OCI-LY7 (cell line): ENCODE measurements around the gene FTO. TPM values are rescaled to one million over a fixed set of nuclear protein-coding genes. Genes with fewer than 3 reads are reported as not detected.

Experiments
- BruUV-seq: library from RNA; stranded (reverse); fragments of 400-500 nt; replicated peaks from 2 replicates; lab custom pipeline; 2021; lab: Mats Ljungman, UMichigan
- CTCF ChIA-PET: fragments of 300-600 bp; sonication (Branson Sonifier 250); formaldehyde crosslinking; loops from one replicate; lab custom pipeline; 2022; ENCODE audit warnings: antibody characterized with exemption; ENCODE audit not compliant: unreplicated experiment; lab: Charles Lee
- POLR2A ChIA-PET: fragments of 300-600 bp; sonication (Branson Sonifier 250); formaldehyde crosslinking; loops from one replicate; lab custom pipeline; 2022; ENCODE audit warnings: antibody characterized with exemption; lab: Charles Lee
- DNase-seq: peaks from one replicate; pipeline ENCODE4 v3.0.0-alpha.2; 2015; ENCODE audit warnings: low spot score
- H2AFZ ChIP-seq: fragments of 200-600 bp; sonication (generic), shearing (Covaris generic); 2 replicates; pipeline ENCODE4 v1.6.1; 2014; ENCODE audit warnings: mild to moderate bottlenecking, antibody characterized with exemption, low read length, moderate library complexity
- H3K27ac ChIP-seq: fragments of 200-600 bp; sonication (generic); 2 replicates; pipeline ENCODE4 v1.5.1; 2014; ENCODE audit warnings: mixed run types, low read depth, mild to moderate bottlenecking, moderate library complexity, low read length, inconsistent platforms; ENCODE audit not compliant: poor library complexity, severe bottlenecking
- H3K36me3 ChIP-seq: fragments of 200-600 bp; sonication (generic); 2 replicates; pipeline ENCODE4 v1.6.1; 2014; ENCODE audit warnings: mild to moderate bottlenecking, antibody characterized with exemption, low read length, moderate library complexity, mixed read lengths; ENCODE audit not compliant: insufficient read depth
- H3K4me1 ChIP-seq: fragments of 200-600 bp; sonication (generic); 2 replicates; pipeline ENCODE4 v1.5.1; 2014; ENCODE audit warnings: mild to moderate bottlenecking, low read length; ENCODE audit not compliant: insufficient read depth, poor library complexity, severe bottlenecking
- H3K4me2 ChIP-seq: fragments of 200-600 bp; sonication (generic); 2 replicates; pipeline ENCODE4 v1.6.1; 2014; ENCODE audit warnings: mild to moderate bottlenecking, low read length
- H3K4me3 ChIP-seq: fragments of 200-600 bp; sonication (generic); 2 replicates; pipeline ENCODE4 v1.5.1; 2014; ENCODE audit warnings: mild to moderate bottlenecking, low read depth, low read length; ENCODE audit not compliant: poor library complexity, severe bottlenecking
- H3K79me2 ChIP-seq: fragments of 200-600 bp; sonication (generic); 2 replicates; pipeline ENCODE4 v1.6.1; 2016; ENCODE audit warnings: low read depth, mild to moderate bottlenecking, low read length, moderate library complexity, mixed read lengths; ENCODE audit not compliant: insufficient read depth
- H3K9me2 ChIP-seq: fragments of 200-600 bp; sonication (generic); 2 replicates; pipeline ENCODE4 v1.6.1; 2016; ENCODE audit warnings: mild to moderate bottlenecking, low read length, mixed read lengths; ENCODE audit not compliant: insufficient read depth
- H3K9me3 ChIP-seq: fragments of 200-600 bp; sonication (generic); 2 replicates; pipeline ENCODE4 v1.6.1; 2014; ENCODE audit warnings: mild to moderate bottlenecking, mixed run types, low read length, mixed read lengths
- H4K20me1 ChIP-seq: fragments of 200-600 bp; sonication (generic); 2 replicates; pipeline ENCODE4 v1.6.1; 2014; ENCODE audit warnings: mild to moderate bottlenecking, antibody characterized with exemption, low read length, moderate library complexity, mixed read lengths; ENCODE audit not compliant: insufficient read depth
- CTCF ChIP-seq: fragments of 200-600 bp; sonication (generic); conservative IDR thresholded peaks from 2 replicates; pipeline ENCODE4 v1.5.1; 2014; ENCODE audit warnings: mild to moderate bottlenecking, antibody characterized with exemption, low read length, moderate library complexity, mixed read lengths
- EZH2phosphoT487 ChIP-seq: fragments of 200-600 bp; sonication (generic); IDR thresholded peaks from 2 replicates; pipeline ENCODE4 v1.6.1; 2018; ENCODE audit warnings: low read depth, borderline replicate concordance, mild to moderate bottlenecking, mixed run types, antibody characterized with exemption, low read length, moderate library complexity, mixed read lengths
- intact Hi-C: fragments of 100-400 bp; cut with micrococcal nuclease; formaldehyde crosslinking; loops from one replicate; pipeline ENCODE4 v1.10.0; 2022; ENCODE audit not compliant: unreplicated experiment
- total RNA-seq, 2 experiments: library from RNA; depleted of rRNA in 1 of 2; stranded (reverse); fragments of >200 nt in 1 of 2; shearing (Covaris generic) in 1 of 2; gene quantifications; 2 replicates each; pipeline ENCODE4 v1.2.3, GENCODE V29; 2014 to 2022

The FTO gene
- total RNA-seq, 2 experiments from 2014 or later = 57.1 to 68.0 TPM

- H3K9me2 ChIP-seq = no peaks in the 10 kb centered on the region
- TF ChIP-seq CTCF = no peak
- TF ChIP-seq EZH2phosphoT487 = no peak
- no peak overlapping the region for H3K27ac ChIP-seq
- ChIA-PET POLR2A (interaction anchor here (0.6 kb wide), 1 partner anchor 82 kb away, joined by 6 read pairs; no protein-coding TSS in a partner anchor), CTCF (no interaction called here)
- no peak overlapping the region for H3K4me2 ChIP-seq
- DNase-seq = no peak
- H4K20me1 ChIP-seq = no peaks in the 10 kb centered on the region
- intact Hi-C loops = no loop called here
- H3K4me3 ChIP-seq = no peak overlapping the region
- no peaks in the 10 kb centered on the region for H3K79me2 ChIP-seq
- H3K36me3 ChIP-seq = no peaks in the 10 kb centered on the region
- no peak overlapping the region for H2AFZ ChIP-seq
- BruUV-seq = no TSS peak
- no peaks in the 10 kb centered on the region for H3K9me3 ChIP-seq
- H3K4me1 ChIP-seq = no peaks in the 10 kb centered on the region
These were observed 256.3 kb downstream of the FTO start for GRCh38 chr16:53960050-53960812.

GRCh38 chr16:53960954-53961616 is 257.1 kb downstream of the FTO start:
- Histone ChIP-seq H3K4me3 (no peak overlapping the region), H3K79me2 (no peaks in the 10 kb centered on the region), H4K20me1 (no peaks in the 10 kb centered on the region), H3K4me2 (no peak overlapping the region), H2AFZ (no peak overlapping the region), H3K36me3 (no peaks in the 10 kb centered on the region), H3K9me2 (no peaks in the 10 kb centered on the region), H3K27ac (no peak overlapping the region), H3K9me3 (no peaks in the 10 kb centered on the region), H3K4me1 (no peaks in the 10 kb centered on the region)
- DNase-seq = no peak
- ChIA-PET POLR2A (no interaction called here), CTCF (no interaction called here)
- BruUV-seq = no TSS peak
- intact Hi-C loops = no loop called here
- TF ChIP-seq EZH2phosphoT487 (no peak), CTCF (no peak)

- Histone ChIP-seq H3K27ac (no peak overlapping the region), H2AFZ (no peak overlapping the region), H3K4me1 (no peaks in the 10 kb centered on the region), H4K20me1 (no peaks in the 10 kb centered on the region), H3K9me3 (no peaks in the 10 kb centered on the region), H3K9me2 (no peaks in the 10 kb centered on the region), H3K79me2 (no peaks in the 10 kb centered on the region), H3K4me2 (no peak overlapping the region), H3K36me3 (no peaks in the 10 kb centered on the region), H3K4me3 (no peak overlapping the region)
- no peak for DNase-seq
- intact Hi-C loops = no loop called here
- TF ChIP-seq CTCF (no peak), EZH2phosphoT487 (no peak)
- BruUV-seq = no TSS peak
- CTCF ChIA-PET = no interaction called here
- POLR2A ChIA-PET = interaction anchor here (0.9 kb wide), 1 partner anchor 258 kb away, joined by 3 read pairs; the partner anchor contains the start of gene FTO
These were observed 258.1 kb downstream of the FTO start for GRCh38 chr16:53962041-53962440.
